AG09319 (cell line): Measurements from ENCODE around the gene GAS7.

ENCODE experiments used
- DNase-seq: peaks from one replicate; pipeline ENCODE4 v3.0.0-alpha.2; 2010; ENCODE audit warnings: low read depth; ENCODE audit errors: extremely low read depth
- TF ChIP-seq, protein P1 (sequence below): IDR thresholded peaks from 2 replicates; pipeline ENCODE4 v1.5.1; 2011; ENCODE audit warnings: low read depth, mild to moderate bottlenecking, inconsistent platforms, low read length, moderate library complexity

GAS7 gene

GRCh38 chr17:9959377-9959981 is 238.9 kb downstream of the GAS7 start:
- DNase-seq: peak; percentile 8
- TF ChIP-seq, protein P1, sequence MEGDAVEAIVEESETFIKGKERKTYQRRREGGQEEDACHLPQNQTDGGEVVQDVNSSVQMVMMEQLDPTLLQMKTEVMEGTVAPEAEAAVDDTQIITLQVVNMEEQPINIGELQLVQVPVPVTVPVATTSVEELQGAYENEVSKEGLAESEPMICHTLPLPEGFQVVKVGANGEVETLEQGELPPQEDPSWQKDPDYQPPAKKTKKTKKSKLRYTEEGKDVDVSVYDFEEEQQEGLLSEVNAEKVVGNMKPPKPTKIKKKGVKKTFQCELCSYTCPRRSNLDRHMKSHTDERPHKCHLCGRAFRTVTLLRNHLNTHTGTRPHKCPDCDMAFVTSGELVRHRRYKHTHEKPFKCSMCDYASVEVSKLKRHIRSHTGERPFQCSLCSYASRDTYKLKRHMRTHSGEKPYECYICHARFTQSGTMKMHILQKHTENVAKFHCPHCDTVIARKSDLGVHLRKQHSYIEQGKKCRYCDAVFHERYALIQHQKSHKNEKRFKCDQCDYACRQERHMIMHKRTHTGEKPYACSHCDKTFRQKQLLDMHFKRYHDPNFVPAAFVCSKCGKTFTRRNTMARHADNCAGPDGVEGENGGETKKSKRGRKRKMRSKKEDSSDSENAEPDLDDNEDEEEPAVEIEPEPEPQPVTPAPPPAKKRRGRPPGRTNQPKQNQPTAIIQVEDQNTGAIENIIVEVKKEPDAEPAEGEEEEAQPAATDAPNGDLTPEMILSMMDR: peak; percentile 64

- TF ChIP-seq, protein P1: no peak
- DNase-seq: no peak
These were observed 239.7 kb downstream of the GAS7 start for GRCh38 chr17:9958586-9959281.

GRCh38 chr17:9957244-9957643 is 241.2 kb downstream of the GAS7 start:
- no peak for DNase-seq
- TF ChIP-seq, protein P1: no peak

DNA sequence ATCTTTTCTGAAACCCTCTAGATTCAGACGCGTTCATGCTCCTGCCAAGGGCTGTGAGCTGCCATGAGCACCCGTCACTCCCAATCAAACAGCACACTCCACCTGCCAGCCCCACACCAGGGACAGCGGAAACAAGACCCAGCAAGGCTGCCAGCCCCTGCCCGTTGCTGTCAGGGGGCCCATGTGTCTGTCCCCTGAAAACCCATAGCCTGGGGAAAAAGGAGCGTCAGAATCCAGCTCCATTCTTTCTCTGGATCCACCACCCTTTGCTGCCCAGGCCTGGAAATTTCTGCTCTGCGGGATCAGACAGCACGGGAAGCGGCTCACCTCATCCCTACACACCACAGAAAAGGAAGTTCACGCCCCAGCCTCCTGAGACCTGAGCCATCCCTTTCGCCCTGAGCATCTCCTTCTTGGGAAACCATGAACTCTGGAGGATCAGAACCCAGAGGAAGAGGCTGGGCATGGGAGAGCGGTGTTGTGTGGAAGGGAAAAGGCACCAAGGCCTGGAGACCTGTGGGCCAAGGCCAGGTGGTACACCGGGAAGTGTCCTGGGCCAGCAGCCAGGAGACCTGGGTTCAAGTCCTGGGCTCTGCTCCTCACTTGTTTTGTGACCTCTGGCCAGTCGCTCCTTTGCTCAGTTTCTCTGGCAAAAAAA is 241.8 kb downstream of the GAS7 start:
- DNase-seq: no peak
- TF ChIP-seq, protein P1: no peak

GRCh38 chr17:9953492-9953891 is 244.9 kb downstream of the GAS7 start:
- DNase-seq: no peak
- TF ChIP-seq, protein P1: no peak

DNA sequence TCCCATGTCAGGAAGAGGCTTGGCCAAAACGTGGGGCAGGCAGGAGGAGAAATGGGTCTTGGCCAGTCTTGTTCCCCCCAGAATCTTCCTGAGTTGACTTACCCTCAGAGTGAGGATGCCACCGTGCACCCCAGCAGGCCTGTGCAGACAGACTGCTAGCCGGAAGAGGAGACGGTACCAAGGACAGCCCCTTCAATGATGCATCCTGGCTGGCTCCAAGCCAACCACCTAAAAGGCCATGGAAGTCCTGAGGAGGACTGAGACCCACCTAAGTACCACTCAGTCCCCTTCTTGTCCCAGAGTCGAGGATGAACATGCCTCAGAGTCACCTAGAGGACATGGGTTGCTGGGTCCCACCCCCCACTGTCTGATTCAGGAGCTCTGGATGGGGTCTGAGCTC is 246.6 kb downstream of the GAS7 start:
- no peak for DNase-seq
- TF ChIP-seq, protein P1: no peak

DNA sequence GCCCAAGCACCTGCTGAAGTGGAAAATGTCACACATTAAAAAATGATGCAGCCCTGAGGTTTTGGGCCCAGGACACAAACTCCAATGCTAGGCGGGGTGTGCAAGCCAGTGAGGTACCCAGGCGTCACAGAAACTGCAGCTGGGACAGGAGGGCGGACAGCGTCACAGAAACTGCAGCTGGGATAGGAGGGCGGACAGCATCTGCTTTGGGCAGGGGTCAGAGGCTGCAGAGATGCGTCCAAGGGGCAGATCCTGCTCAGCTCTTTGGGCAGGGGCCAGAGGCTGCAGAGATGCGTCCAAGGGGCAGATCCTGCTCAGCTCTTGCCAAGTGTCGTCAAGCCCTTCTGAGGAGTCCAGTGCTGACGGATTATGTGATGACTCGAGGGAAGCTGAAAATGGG is 249.5 kb downstream of the GAS7 start:
- TF ChIP-seq, protein P1: no peak
- DNase-seq: no peak
